ENCODE results near the gene MPI. TPM values are rescaled to one million over a fixed set of nuclear protein-coding genes. Genes with fewer than 3 reads are reported as not detected.
A peak's percentile ranks its signal among the peaks of the same experiment; 100 is the strongest.

MPI gene
- total RNA-seq = 42.0 to 46.4 TPM (median 43.3 TPM) in 3 replicates

DNA sequence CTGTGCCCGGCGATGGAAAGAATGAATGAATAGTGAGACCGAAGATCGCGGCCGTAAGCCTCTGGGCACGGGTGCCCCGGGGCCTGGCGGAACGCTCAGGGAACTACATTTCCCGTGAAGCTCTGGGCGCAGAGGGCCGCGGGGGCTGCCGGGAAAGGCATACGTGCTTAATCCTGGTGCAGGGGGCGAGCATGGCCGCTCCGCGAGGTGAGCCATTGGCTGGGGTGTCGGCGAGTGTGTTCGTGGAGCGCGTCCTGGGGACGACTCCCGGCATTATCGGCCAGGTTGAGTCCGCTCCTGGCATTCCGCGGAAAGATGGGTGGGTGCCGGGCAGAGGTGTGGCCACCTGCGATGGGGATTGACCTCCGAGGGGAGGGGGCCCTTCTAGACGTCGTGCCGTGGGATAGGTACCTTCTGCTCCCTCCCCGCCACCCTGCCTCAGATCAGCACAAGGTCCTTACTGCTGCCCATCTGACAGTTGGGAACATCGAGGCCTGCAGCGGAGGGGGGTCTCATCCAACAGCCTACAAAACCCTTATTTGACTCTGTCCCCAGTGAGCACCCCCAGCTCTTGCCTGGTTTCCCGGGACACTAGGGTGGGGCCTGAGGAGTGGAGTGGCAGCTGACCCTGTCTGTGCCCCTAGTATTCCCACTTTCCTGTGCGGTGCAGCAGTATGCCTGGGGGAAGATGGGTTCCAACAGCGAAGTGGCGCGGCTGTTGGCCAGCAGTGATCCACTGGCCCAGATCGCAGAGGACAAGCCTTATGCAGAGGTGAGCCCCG lies at the start of gene MPI:
MPI (plus strand) TSS at position 160 of the 782 bp plus-strand sequence; CDS start at position 192, 32 bp downstream.
- Mint-ChIP-seq H3K4me3 (peak within 1 kb of the TSS; percentile 82), H3K4me1 (peaks cover 17% of the 10 kb centered on the region), H3K27ac (peak within 1 kb of the TSS; percentile 66), H3K9me3 (no peaks in the 10 kb centered on the region), H3K27me3 (ENCODE audit: low read depth) (no peaks in the 10 kb centered on the region), H3K36me3 (peaks cover 16% of the 10 kb centered on the region)
- peak; percentile 57 to 85 for DNase-seq (ENCODE audit: low spot score in 2 of 2, unreplicated experiment in 2 of 2)
- TF ChIP-seq CTCF (IDR thresholded peaks at IDR 0.05; ENCODE audit: unreplicated experiment) = no peak

DNA sequence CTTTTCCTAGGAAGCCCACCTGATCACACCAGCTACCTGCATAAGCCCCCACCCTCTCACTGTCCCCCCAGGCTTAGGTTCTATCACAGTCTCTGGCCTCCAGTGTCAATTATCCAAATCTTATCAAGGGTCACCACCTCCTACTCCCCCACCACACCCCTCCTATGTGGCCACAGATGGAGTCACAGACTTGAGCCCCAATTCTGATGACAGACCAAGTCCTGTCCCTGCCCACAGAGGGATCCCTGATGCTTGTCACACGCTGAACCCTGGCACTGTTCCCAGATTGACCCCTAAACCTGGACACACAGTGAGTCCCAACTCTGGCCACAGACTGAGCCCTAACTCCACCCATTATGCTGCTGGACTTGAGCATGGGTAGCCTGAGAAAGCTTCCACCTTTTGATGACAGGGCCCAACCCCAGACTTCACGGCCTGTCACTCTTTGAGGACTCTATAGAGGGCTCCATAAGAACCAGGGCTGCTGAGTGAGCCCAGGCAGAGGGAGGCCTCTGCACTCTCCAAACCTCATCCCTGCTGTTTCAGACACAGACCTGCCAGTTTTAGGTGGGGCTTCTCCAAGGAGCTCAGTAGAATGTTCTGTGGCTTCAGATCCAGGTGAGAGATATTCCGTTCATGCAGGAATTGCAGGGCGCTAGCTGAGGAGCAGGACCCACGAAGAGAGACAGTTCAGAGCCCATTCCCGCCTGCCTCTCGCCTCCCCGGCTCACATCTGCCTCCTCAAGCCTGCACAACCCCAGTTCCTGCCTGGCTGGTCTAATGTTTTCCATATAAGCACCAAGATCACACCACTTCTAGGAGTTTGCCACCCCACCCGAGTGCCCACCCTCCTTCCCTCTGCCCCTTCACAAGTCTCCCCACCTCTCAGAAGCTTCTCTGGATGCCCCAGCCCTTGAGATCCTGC lies 48.7 kb upstream of the MPI start:
- no peaks in the 10 kb centered on the region for H3K9me3 Mint-ChIP-seq
- H3K4me3 Mint-ChIP-seq = peak overlapping the region; percentile 53

DNA sequence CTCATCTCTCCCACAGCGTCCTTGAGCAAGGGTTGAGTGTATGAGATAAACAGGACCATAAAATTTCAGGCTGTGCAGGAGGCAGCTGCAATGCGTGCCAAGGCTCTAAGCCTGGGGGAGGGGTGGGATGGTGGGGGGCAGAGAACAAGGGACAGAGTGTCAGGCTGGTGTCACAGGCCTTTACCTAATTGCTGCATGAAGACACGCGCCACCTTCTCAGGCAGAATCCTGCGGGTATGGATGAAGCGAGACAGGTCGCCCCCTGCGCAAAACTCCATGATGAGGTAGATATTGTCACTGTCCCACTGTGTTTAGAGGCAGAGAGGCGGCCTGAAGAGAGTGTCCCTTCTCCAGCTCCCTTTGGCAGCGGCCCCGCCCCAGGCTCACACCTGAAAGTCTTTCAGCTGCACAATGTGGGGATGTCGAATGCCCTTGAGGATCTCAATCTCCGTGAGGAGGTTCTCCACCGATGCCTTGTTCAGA lies 47.9 kb upstream of the MPI start:
- no peak for TF ChIP-seq CTCF (IDR thresholded peaks at IDR 0.05; ENCODE audit: unreplicated experiment)
- no peak for DNase-seq (ENCODE audit: low spot score in 2 of 2, unreplicated experiment in 2 of 2)
- H3K27ac Mint-ChIP-seq = no peak overlapping the region
- no peaks in the 10 kb centered on the region for H3K27me3 Mint-ChIP-seq (ENCODE audit: low read depth)
- peaks cover 4% of the 10 kb centered on the region for H3K36me3 Mint-ChIP-seq
- peaks cover 15% of the 10 kb centered on the region for H3K4me1 Mint-ChIP-seq
- H3K4me3 Mint-ChIP-seq = peak overlapping the region; percentile 94
- H3K9me3 Mint-ChIP-seq = no peaks in the 10 kb centered on the region

More for the DNA sequence above, 48.7 kb upstream of the MPI start:
- no peak overlapping the region for H3K27ac Mint-ChIP-seq
- peaks cover 15% of the 10 kb centered on the region for H3K4me1 Mint-ChIP-seq
- DNase-seq (ENCODE audit: low spot score in 2 of 2, unreplicated experiment in 2 of 2) = no peak
- H3K36me3 Mint-ChIP-seq = peaks cover 2% of the 10 kb centered on the region
- H3K27me3 Mint-ChIP-seq (ENCODE audit: low read depth) = no peaks in the 10 kb centered on the region
- no peak for TF ChIP-seq CTCF (IDR thresholded peaks at IDR 0.05; ENCODE audit: unreplicated experiment)

- Mint-ChIP-seq H3K4me1 (peaks cover 15% of the 10 kb centered on the region), H3K36me3 (peaks cover 6% of the 10 kb centered on the region), H3K4me3 (peak within 1 kb of the TSS; percentile 94), H3K27me3 (ENCODE audit: low read depth) (no peaks in the 10 kb centered on the region), H3K9me3 (no peaks in the 10 kb centered on the region), H3K27ac (peak within 1 kb of the TSS; percentile 98)
- peak; percentile 77 for TF ChIP-seq CTCF (IDR thresholded peaks at IDR 0.05; ENCODE audit: unreplicated experiment)
- DNase-seq (ENCODE audit: low spot score in 2 of 2, unreplicated experiment in 2 of 2) = peak; percentile 92 to 96
These were observed 47.0 kb upstream of the MPI start, which contains the start of gene ULK3 for GRCh38 chr15:74842581-74843444. Gene ULK3 (minus strand): TSS chr15:74843156. CDS start chr15:74843105, 51 bp downstream.

GRCh38 chr15:74843445-74843828 lies 46.4 kb upstream of the MPI start:
- Mint-ChIP-seq H3K27ac (peak overlapping the region; percentile 98), H3K36me3 (peaks cover 10% of the 10 kb centered on the region), H3K4me3 (peak overlapping the region; percentile 73), H3K9me3 (no peaks in the 10 kb centered on the region), H3K4me1 (peaks cover 15% of the 10 kb centered on the region), H3K27me3 (ENCODE audit: low read depth) (no peaks in the 10 kb centered on the region)
- DNase-seq (ENCODE audit: low spot score in 2 of 2, unreplicated experiment in 2 of 2) = no peak
- TF ChIP-seq CTCF (IDR thresholded peaks at IDR 0.05; ENCODE audit: unreplicated experiment) = peak; percentile 14
